Activated CD8-positive, alpha-beta T cell treated with anti-CD3 and anti-CD28 coated beads for 36 hours (primary cell): ENCODE results near the gene ANKFN1. TPM values are rescaled to one million over a fixed set of nuclear protein-coding genes. Genes with fewer than 3 reads are reported as not detected.

Experiments used
- ATAC-seq: fragments of 200-7000 bp; cut with Tn5 transposase; one replicate; pipeline ENCODE4 v1.10.0; 2021; ENCODE audit warnings: mild to moderate bottlenecking, moderate library complexity
- CTCF ChIA-PET: fragments of 350-600 bp; sonication (Branson Sonifier 250); formaldehyde crosslinking; loops from one replicate; lab custom pipeline; 2021; ENCODE audit warnings: antibody characterized with exemption; lab: Charles Lee
- POLR2A ChIA-PET: fragments of 350-600 bp; sonication (Branson Sonifier 250); formaldehyde crosslinking; loops from one replicate; lab custom pipeline; 2021; ENCODE audit warnings: antibody characterized with exemption; lab: Charles Lee
- DNase-seq: peaks from one replicate; pipeline ENCODE4 v3.0.0-alpha.2; 2020
- H3K27ac Mint-ChIP-seq: one replicate; pipeline ENCODE4 v1.8.0; 2021; ENCODE audit warnings: mild to moderate bottlenecking, mixed read lengths
- H3K27me3 Mint-ChIP-seq: one replicate; pipeline ENCODE4 v1.8.0; 2021; ENCODE audit warnings: mixed read lengths
- H3K36me3 Mint-ChIP-seq: one replicate; pipeline ENCODE4 v1.8.0; 2021; ENCODE audit warnings: low read depth, mixed read lengths
- H3K4me1 Mint-ChIP-seq: one replicate; pipeline ENCODE4 v1.8.0; 2021; ENCODE audit warnings: low read depth, mixed read lengths
- H3K4me3 Mint-ChIP-seq: one replicate; pipeline ENCODE4 v1.8.0; 2021; ENCODE audit warnings: mild to moderate bottlenecking, moderate library complexity, mixed read lengths
- H3K9me3 Mint-ChIP-seq: one replicate; pipeline ENCODE4 v1.8.0; 2021; ENCODE audit warnings: mixed read lengths
- intact Hi-C: fragments of 100-400 bp; cut with micrococcal nuclease; formaldehyde crosslinking; loops from one replicate; pipeline ENCODE4 v1.10.0; 2022
- total RNA-seq, 2 experiments: library from RNA; stranded (reverse); gene quantifications; one replicate each; pipeline ENCODE4 v1.2.3, GENCODE V29; 2021
- TF ChIP-seq, protein P1 (sequence below): fragments of 200-600 bp; IDR thresholded peaks from one replicate; pipeline ENCODE4 v1.8.0; 2022; ENCODE audit warnings: antibody characterized with exemption, mild to moderate bottlenecking

The ANKFN1 gene
- total RNA-seq, 2 experiments from 2014 or later, result not detected

DNA sequence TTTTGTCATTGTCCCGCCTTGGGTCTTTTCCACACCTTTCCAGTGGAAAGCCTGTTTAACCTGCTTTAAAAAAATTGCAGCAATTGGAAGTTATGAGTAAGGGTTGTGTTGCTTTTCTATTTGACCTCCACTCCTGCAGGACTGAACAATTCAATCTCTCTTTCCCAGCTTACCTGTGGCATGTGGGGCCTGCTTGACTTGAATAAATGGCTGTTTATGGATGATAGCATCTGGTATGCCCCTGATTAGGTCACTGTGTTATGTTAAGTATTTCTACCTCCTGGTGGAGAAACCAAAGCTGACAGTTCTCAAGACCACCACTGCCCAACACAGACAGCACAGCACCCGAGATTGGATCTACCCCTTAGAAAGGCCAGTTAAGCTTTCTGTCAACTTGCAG is 375.4 kb downstream of the ANKFN1 start:
- TF ChIP-seq, protein P1, sequence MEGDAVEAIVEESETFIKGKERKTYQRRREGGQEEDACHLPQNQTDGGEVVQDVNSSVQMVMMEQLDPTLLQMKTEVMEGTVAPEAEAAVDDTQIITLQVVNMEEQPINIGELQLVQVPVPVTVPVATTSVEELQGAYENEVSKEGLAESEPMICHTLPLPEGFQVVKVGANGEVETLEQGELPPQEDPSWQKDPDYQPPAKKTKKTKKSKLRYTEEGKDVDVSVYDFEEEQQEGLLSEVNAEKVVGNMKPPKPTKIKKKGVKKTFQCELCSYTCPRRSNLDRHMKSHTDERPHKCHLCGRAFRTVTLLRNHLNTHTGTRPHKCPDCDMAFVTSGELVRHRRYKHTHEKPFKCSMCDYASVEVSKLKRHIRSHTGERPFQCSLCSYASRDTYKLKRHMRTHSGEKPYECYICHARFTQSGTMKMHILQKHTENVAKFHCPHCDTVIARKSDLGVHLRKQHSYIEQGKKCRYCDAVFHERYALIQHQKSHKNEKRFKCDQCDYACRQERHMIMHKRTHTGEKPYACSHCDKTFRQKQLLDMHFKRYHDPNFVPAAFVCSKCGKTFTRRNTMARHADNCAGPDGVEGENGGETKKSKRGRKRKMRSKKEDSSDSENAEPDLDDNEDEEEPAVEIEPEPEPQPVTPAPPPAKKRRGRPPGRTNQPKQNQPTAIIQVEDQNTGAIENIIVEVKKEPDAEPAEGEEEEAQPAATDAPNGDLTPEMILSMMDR, result no peak
- ChIA-PET POLR2A (no interaction called here), CTCF (no interaction called here)
- H3K4me1 Mint-ChIP-seq, result no peaks in the 10 kb centered on the region
- no peaks in the 10 kb centered on the region for H3K9me3 Mint-ChIP-seq
- H3K27me3 Mint-ChIP-seq, result peaks cover 12% of the 10 kb centered on the region
- ATAC-seq (no peak), DNase-seq (no peak)
- H3K4me3 Mint-ChIP-seq, result no peak overlapping the region
- H3K27ac Mint-ChIP-seq, result no peak overlapping the region
- intact Hi-C loops, result no loop called here
- H3K36me3 Mint-ChIP-seq, result no peaks in the 10 kb centered on the region

- CTCF ChIA-PET, result interaction anchor here (1.2 kb wide), 1 partner anchor 33 kb away, joined by 3 read pairs; no protein-coding TSS in a partner anchor
- DNase-seq, result no peak
- H3K4me1 Mint-ChIP-seq, result no peaks in the 10 kb centered on the region
Observed at GRCh38 chr17:56532926-56533325, 379.7 kb downstream of the ANKFN1 start.

GRCh38 chr17:56536766-56537165 is 383.5 kb downstream of the ANKFN1 start:
- H3K27ac Mint-ChIP-seq, result no peak overlapping the region
- POLR2A ChIA-PET, result no interaction called here
- H3K4me1 Mint-ChIP-seq, result no peaks in the 10 kb centered on the region
- no peaks in the 10 kb centered on the region for H3K9me3 Mint-ChIP-seq
- TF ChIP-seq, protein P1, result no peak
- ATAC-seq (no peak), DNase-seq (no peak)
- H3K4me3 Mint-ChIP-seq, result no peak overlapping the region
- peaks cover 24% of the 10 kb centered on the region for H3K27me3 Mint-ChIP-seq
- H3K36me3 Mint-ChIP-seq, result no peaks in the 10 kb centered on the region
- intact Hi-C loops, result no loop called here
- CTCF ChIA-PET, result interaction anchor here (0.8 kb wide), 1 partner anchor 23 kb away, joined by 3 read pairs; no protein-coding TSS in a partner anchor

More at GRCh38 chr17:56532926-56533325, 379.7 kb downstream of the ANKFN1 start:
- intact Hi-C loops, result no loop called here
- H3K4me3 Mint-ChIP-seq, result no peak overlapping the region
- TF ChIP-seq, protein P1, result no peak
- H3K27me3 Mint-ChIP-seq, result peaks cover 16% of the 10 kb centered on the region
- H3K9me3 Mint-ChIP-seq, result no peaks in the 10 kb centered on the region
- POLR2A ChIA-PET, result interaction anchor here (1.1 kb wide), 1 partner anchor 10 kb away, joined by 3 read pairs; no protein-coding TSS in a partner anchor
- no peaks in the 10 kb centered on the region for H3K36me3 Mint-ChIP-seq
- H3K27ac Mint-ChIP-seq, result no peak overlapping the region
- ATAC-seq, result no peak

DNA sequence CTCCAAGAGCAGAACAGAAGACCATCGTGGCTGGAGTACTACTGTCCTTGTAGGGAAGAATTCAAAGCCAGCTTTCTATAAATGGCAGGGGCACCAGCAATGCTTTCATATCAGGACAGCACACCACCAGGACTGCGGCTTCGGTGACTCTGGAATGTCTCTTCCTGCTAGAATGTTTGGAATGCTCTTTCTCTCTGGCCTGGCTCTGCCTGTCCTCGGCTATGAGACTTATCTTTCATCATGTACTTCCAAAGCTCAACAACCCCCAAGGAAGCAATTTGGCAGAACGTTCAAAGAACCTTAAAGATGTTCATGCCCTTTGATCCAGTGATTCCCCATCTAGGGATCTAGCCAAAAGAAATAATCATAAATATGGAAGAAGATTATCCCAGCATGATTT is 387.6 kb downstream of the ANKFN1 start:
- H3K27me3 Mint-ChIP-seq, result peaks cover 12% of the 10 kb centered on the region

GRCh38 chr17:56543280-56543679 is 390.0 kb downstream of the ANKFN1 start:
- H3K27ac Mint-ChIP-seq, result no peak overlapping the region
- H3K27me3 Mint-ChIP-seq, result peaks cover 11% of the 10 kb centered on the region
- DNase-seq, result no peak
- POLR2A ChIA-PET, result interaction anchor here (1.4 kb wide), 1 partner anchor 10 kb away, joined by 3 read pairs; no protein-coding TSS in a partner anchor
- H3K4me3 Mint-ChIP-seq, result no peak overlapping the region
- H3K4me1 Mint-ChIP-seq, result no peaks in the 10 kb centered on the region
- intact Hi-C loops, result no loop called here
- no peak for ATAC-seq
- H3K36me3 Mint-ChIP-seq, result no peaks in the 10 kb centered on the region
- TF ChIP-seq, protein P1, result no peak
- CTCF ChIA-PET, result interaction anchor here (1.5 kb wide), 1 partner anchor 49 kb away, joined by 3 read pairs; no protein-coding TSS in a partner anchor
- no peaks in the 10 kb centered on the region for H3K9me3 Mint-ChIP-seq

More for the DNA sequence above, 387.6 kb downstream of the ANKFN1 start:
- intact Hi-C loops, result no loop called here
- ATAC-seq (no peak), DNase-seq (no peak)
- H3K4me1 Mint-ChIP-seq, result no peaks in the 10 kb centered on the region
- CTCF ChIA-PET, result no interaction called here
- POLR2A ChIA-PET, result no interaction called here
- H3K36me3 Mint-ChIP-seq, result no peaks in the 10 kb centered on the region
- TF ChIP-seq, protein P1, result no peak
- H3K27ac Mint-ChIP-seq, result no peak overlapping the region
- no peaks in the 10 kb centered on the region for H3K9me3 Mint-ChIP-seq
- H3K4me3 Mint-ChIP-seq, result no peak overlapping the region
